Osteoblast (primary cell): ENCODE results near the gene GSAP. TPM values are rescaled to one million over a fixed set of nuclear protein-coding genes. Genes with fewer than 3 reads are reported as not detected.

ENCODE experiments used
- DNase-seq: peaks from one replicate; pipeline ENCODE4 v3.0.0; 2011; ENCODE audit warnings: low spot score, mixed read lengths; ENCODE audit not compliant: insufficient read length; ENCODE audit errors: missing footprints
- H2AFZ ChIP-seq: 2 replicates; pipeline ENCODE4 v1.6.0; 2011; ENCODE audit warnings: mild to moderate bottlenecking, low read length
- H3K27ac ChIP-seq: 2 replicates; pipeline ENCODE4 v1.5.1; 2011; ENCODE audit warnings: mild to moderate bottlenecking, low read depth, low read length, moderate library complexity
- H3K27me3 ChIP-seq: 2 replicates; pipeline ENCODE4 v1.6.0; 2012; ENCODE audit warnings: mild to moderate bottlenecking, control low read depth, inconsistent platforms, low read length, moderate library complexity; ENCODE audit not compliant: insufficient read depth
- H3K36me3 ChIP-seq: 2 replicates; pipeline ENCODE4 v1.5.1; 2011; ENCODE audit warnings: mild to moderate bottlenecking, low read length, control low read depth, moderate library complexity; ENCODE audit not compliant: insufficient read depth
- H3K4me1 ChIP-seq: 2 replicates; pipeline ENCODE4 v1.5.1; 2011; ENCODE audit warnings: mild to moderate bottlenecking, low read length, control low read depth, moderate library complexity; ENCODE audit not compliant: insufficient read depth
- H3K4me2 ChIP-seq: 2 replicates; pipeline ENCODE4 v1.6.0; 2011; ENCODE audit warnings: mild to moderate bottlenecking, low read length; ENCODE audit not compliant: insufficient read depth
- H3K4me3 ChIP-seq: fragments of 200-600 bp; sonication (generic); 3 replicates; pipeline ENCODE4 v1.5.1; 2012; ENCODE audit warnings: mild to moderate bottlenecking, low read length, inconsistent platforms; ENCODE audit not compliant: insufficient read depth
- H3K79me2 ChIP-seq: 2 replicates; pipeline ENCODE4 v1.6.0; 2012; ENCODE audit warnings: mild to moderate bottlenecking, low read length, control low read depth, inconsistent platforms; ENCODE audit not compliant: insufficient read depth
- H3K9me3 ChIP-seq: 2 replicates; pipeline ENCODE4 v1.5.1; 2011; ENCODE audit warnings: low read depth, low read length, control low read depth
- H4K20me1 ChIP-seq: 2 replicates; pipeline ENCODE4 v1.6.0; 2012; ENCODE audit warnings: mild to moderate bottlenecking, low read length, control low read depth; ENCODE audit not compliant: insufficient read depth
- total RNA-seq: library from RNA; depleted of rRNA; stranded (reverse); fragments of >200 nt; gene quantifications from 2 replicates; pipeline ENCODE4 v1.2.3, GENCODE V29; 2012
- TF ChIP-seq, protein P1 (sequence below): IDR thresholded peaks from 2 replicates; pipeline ENCODE4 v1.5.1; 2011; ENCODE audit warnings: mild to moderate bottlenecking, low read depth, low read length, moderate library complexity; ENCODE audit errors: extremely low read depth

The GSAP gene
- total RNA-seq, 1 donor: 13.0 TPM

DNA sequence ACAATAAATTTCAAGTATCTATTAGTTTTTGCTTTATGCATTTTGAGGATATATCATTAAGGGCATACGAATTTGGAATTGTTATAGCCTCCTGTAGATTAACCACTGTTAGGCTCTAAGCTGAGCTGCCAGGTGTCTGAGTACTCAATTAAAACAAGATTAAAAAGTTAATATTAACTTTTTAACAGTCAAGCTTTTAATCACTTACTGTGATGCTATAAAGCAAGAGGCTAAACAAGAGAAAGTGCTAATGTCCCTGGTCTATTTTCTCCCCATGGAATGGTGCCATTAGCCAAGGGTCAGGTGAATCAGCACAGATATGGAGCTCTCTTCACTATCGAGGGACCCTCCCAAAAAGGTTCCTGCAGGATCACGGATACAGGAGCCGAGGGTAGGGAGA is 9.7 kb downstream of the GSAP start:
- Histone ChIP-seq H4K20me1 (no peaks in the 10 kb centered on the region), H3K36me3 (no peaks in the 10 kb centered on the region), H3K4me2 (no peak overlapping the region), H3K79me2 (no peaks in the 10 kb centered on the region), H3K4me3 (no peak overlapping the region), H2AFZ (no peak overlapping the region), H3K4me1 (peaks cover 32% of the 10 kb centered on the region), H3K9me3 (no peaks in the 10 kb centered on the region), H3K27me3 (no peaks in the 10 kb centered on the region), H3K27ac (no peak overlapping the region)
- no peak for DNase-seq
- TF ChIP-seq, protein P1, sequence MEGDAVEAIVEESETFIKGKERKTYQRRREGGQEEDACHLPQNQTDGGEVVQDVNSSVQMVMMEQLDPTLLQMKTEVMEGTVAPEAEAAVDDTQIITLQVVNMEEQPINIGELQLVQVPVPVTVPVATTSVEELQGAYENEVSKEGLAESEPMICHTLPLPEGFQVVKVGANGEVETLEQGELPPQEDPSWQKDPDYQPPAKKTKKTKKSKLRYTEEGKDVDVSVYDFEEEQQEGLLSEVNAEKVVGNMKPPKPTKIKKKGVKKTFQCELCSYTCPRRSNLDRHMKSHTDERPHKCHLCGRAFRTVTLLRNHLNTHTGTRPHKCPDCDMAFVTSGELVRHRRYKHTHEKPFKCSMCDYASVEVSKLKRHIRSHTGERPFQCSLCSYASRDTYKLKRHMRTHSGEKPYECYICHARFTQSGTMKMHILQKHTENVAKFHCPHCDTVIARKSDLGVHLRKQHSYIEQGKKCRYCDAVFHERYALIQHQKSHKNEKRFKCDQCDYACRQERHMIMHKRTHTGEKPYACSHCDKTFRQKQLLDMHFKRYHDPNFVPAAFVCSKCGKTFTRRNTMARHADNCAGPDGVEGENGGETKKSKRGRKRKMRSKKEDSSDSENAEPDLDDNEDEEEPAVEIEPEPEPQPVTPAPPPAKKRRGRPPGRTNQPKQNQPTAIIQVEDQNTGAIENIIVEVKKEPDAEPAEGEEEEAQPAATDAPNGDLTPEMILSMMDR: no peak

DNA sequence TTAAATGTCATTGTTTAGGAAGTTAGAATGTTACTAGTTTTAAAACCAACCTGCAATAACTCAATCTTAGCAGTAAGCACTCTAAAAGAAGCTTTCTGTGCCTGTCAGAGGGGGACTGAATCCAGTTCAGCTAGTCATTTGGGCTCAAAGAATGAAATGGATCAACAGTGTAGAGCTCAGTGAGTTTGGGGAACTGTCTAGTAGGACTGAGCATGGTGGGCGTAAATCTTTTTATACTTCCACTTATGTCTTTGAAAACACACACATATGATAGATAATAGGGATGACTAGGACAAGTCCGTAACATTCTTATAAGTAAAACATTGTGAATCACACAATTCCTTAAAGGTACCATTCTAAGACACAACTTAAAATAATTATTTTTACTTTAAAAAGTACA is 11.5 kb downstream of the GSAP start:
- H3K4me3 ChIP-seq: no peak overlapping the region
- H3K27ac ChIP-seq: no peak overlapping the region
- TF ChIP-seq, protein P1: no peak
- H3K9me3 ChIP-seq: no peaks in the 10 kb centered on the region
- H4K20me1 ChIP-seq: no peaks in the 10 kb centered on the region
- peak overlapping the region; percentile 25 for H2AFZ ChIP-seq
- H3K4me2 ChIP-seq: no peak overlapping the region
- H3K79me2 ChIP-seq: no peaks in the 10 kb centered on the region
- DNase-seq: no peak
- no peaks in the 10 kb centered on the region for H3K36me3 ChIP-seq
- H3K4me1 ChIP-seq: peaks cover 17% of the 10 kb centered on the region
- no peaks in the 10 kb centered on the region for H3K27me3 ChIP-seq

- no peaks in the 10 kb centered on the region for H3K27me3 ChIP-seq
- TF ChIP-seq, protein P1: no peak
- H3K4me1 ChIP-seq: peaks cover 11% of the 10 kb centered on the region
- no peak overlapping the region for H3K4me3 ChIP-seq
- no peaks in the 10 kb centered on the region for H3K79me2 ChIP-seq
- no peak overlapping the region for H3K27ac ChIP-seq
- no peak overlapping the region for H3K4me2 ChIP-seq
- no peaks in the 10 kb centered on the region for H4K20me1 ChIP-seq
- no peaks in the 10 kb centered on the region for H3K36me3 ChIP-seq
- H3K9me3 ChIP-seq: no peaks in the 10 kb centered on the region
- peak overlapping the region; percentile 2 for H2AFZ ChIP-seq
- no peak for DNase-seq
Measured at GRCh38 chr7:77403957-77404356, 12.2 kb downstream of the GSAP start.

GRCh38 chr7:77402818-77403217 is 13.3 kb downstream of the GSAP start:
- Histone ChIP-seq H3K9me3 (no peaks in the 10 kb centered on the region), H2AFZ (no peak overlapping the region), H3K4me1 (peaks cover 8% of the 10 kb centered on the region), H4K20me1 (no peaks in the 10 kb centered on the region), H3K4me2 (no peak overlapping the region), H3K4me3 (no peak overlapping the region), H3K36me3 (no peaks in the 10 kb centered on the region), H3K27ac (no peak overlapping the region), H3K79me2 (no peaks in the 10 kb centered on the region), H3K27me3 (no peaks in the 10 kb centered on the region)
- no peak for DNase-seq
- TF ChIP-seq, protein P1: no peak
